ENCODE data around the gene UNC5B. TPM values are rescaled to one million over a fixed set of nuclear protein-coding genes. Genes with fewer than 3 reads are reported as not detected.

Gene UNC5B
- total RNA-seq, 1 donor from 2014 or later = 231 TPM

DNA sequence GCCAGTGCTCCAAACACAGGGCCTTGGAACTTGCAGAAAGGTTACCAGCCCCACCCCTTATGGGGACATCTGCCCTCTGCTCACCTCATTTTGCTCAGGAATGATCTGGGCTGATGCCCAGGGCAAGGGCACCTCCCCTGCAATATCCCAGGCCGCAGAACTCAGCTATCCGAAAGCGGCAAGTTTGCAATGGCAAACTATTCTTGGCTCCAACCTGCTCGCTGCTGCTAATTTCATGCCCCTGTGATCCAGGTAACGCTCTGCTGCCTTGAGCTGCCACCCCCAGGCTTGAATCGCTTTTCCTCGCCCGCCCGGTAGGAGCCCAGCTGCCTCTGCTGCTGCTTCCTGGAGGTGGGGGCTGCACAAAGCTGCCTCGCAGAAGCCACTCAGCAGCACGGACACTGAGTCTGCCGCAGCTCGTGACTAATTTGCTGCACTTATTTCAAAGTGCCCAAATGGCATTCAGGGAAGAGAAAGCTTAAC lies 124.9 kb downstream of the UNC5B start:
- Mint-ChIP-seq H3K9me3 (ENCODE audit: unreplicated experiment) (no peaks in the 10 kb centered on the region), H3K27me3 (ENCODE audit: unreplicated experiment) (peaks cover 1% of the 10 kb centered on the region), H3K27ac (ENCODE audit: unreplicated experiment) (no peak overlapping the region), H3K4me3 (ENCODE audit: unreplicated experiment) (no peak overlapping the region), H3K4me1 (ENCODE audit: unreplicated experiment) (peaks cover 39% of the 10 kb centered on the region), H3K36me3 (ENCODE audit: low read depth, unreplicated experiment) (peaks cover 4% of the 10 kb centered on the region)
- no peak for DNase-seq (ENCODE audit: low spot score)
- TF ChIP-seq, protein P1, sequence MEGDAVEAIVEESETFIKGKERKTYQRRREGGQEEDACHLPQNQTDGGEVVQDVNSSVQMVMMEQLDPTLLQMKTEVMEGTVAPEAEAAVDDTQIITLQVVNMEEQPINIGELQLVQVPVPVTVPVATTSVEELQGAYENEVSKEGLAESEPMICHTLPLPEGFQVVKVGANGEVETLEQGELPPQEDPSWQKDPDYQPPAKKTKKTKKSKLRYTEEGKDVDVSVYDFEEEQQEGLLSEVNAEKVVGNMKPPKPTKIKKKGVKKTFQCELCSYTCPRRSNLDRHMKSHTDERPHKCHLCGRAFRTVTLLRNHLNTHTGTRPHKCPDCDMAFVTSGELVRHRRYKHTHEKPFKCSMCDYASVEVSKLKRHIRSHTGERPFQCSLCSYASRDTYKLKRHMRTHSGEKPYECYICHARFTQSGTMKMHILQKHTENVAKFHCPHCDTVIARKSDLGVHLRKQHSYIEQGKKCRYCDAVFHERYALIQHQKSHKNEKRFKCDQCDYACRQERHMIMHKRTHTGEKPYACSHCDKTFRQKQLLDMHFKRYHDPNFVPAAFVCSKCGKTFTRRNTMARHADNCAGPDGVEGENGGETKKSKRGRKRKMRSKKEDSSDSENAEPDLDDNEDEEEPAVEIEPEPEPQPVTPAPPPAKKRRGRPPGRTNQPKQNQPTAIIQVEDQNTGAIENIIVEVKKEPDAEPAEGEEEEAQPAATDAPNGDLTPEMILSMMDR (IDR thresholded peaks at IDR 0.05; ENCODE audit: unreplicated experiment) = no peak

DNA sequence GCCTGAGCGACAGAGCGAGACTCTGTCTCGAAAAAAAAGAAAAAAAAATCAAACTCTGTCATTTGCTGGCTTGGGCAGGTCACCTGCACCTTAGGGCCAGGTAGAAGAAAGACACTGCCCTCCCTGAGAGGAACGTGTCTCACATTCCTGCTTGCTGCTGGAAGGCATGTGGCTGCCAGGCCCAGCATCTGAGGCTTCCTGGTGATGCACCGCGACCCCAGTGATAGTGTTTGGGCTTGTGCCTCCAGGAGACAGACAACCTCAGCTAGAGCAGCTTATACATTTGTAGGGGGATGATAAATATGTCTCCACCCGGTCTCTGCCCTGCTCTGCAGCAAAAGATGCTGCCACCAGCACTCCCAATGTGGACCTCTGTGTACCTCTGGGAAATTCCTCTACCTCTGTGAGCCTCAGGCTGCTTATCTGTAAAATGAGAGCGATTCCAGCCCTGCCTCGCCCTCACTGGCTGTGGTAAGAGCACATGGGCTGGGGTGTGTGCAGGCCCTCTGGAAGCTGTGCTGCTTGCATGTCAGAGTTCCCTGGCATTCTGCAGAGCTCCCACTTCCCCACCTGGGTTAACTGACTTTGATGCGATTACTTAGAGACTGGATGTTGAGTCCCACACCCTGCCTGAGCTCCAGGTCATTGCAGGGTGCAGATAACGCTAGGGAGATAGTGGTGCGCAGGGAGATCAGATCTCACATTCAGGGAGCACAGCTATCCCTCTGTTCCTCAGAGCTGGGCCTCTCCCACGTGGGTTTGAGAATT lies 126.5 kb downstream of the UNC5B start:
- no peak for DNase-seq (ENCODE audit: low spot score)
- H3K4me1 Mint-ChIP-seq (ENCODE audit: unreplicated experiment) = peaks cover 39% of the 10 kb centered on the region
- TF ChIP-seq, protein P1 (IDR thresholded peaks at IDR 0.05; ENCODE audit: unreplicated experiment) = no peak
- no peaks in the 10 kb centered on the region for H3K9me3 Mint-ChIP-seq (ENCODE audit: unreplicated experiment)
- H3K27ac Mint-ChIP-seq (ENCODE audit: unreplicated experiment) = no peak overlapping the region
- H3K36me3 Mint-ChIP-seq (ENCODE audit: low read depth, unreplicated experiment) = peaks cover 4% of the 10 kb centered on the region
- peaks cover 1% of the 10 kb centered on the region for H3K27me3 Mint-ChIP-seq (ENCODE audit: unreplicated experiment)
- no peak overlapping the region for H3K4me3 Mint-ChIP-seq (ENCODE audit: unreplicated experiment)

- peaks cover 39% of the 10 kb centered on the region for H3K4me1 Mint-ChIP-seq (ENCODE audit: unreplicated experiment)
- no peaks in the 10 kb centered on the region for H3K9me3 Mint-ChIP-seq (ENCODE audit: unreplicated experiment)
- H3K36me3 Mint-ChIP-seq (ENCODE audit: low read depth, unreplicated experiment) = peaks cover 1% of the 10 kb centered on the region
- DNase-seq (ENCODE audit: low spot score) = no peak
- no peak overlapping the region for H3K4me3 Mint-ChIP-seq (ENCODE audit: unreplicated experiment)
- TF ChIP-seq, protein P1 (IDR thresholded peaks at IDR 0.05; ENCODE audit: unreplicated experiment) = no peak
- H3K27ac Mint-ChIP-seq (ENCODE audit: unreplicated experiment) = peak overlapping the region; percentile 57
- H3K27me3 Mint-ChIP-seq (ENCODE audit: unreplicated experiment) = peaks cover 3% of the 10 kb centered on the region
Measured at GRCh38 chr10:71339796-71340589, 127.6 kb downstream of the UNC5B start.

DNA sequence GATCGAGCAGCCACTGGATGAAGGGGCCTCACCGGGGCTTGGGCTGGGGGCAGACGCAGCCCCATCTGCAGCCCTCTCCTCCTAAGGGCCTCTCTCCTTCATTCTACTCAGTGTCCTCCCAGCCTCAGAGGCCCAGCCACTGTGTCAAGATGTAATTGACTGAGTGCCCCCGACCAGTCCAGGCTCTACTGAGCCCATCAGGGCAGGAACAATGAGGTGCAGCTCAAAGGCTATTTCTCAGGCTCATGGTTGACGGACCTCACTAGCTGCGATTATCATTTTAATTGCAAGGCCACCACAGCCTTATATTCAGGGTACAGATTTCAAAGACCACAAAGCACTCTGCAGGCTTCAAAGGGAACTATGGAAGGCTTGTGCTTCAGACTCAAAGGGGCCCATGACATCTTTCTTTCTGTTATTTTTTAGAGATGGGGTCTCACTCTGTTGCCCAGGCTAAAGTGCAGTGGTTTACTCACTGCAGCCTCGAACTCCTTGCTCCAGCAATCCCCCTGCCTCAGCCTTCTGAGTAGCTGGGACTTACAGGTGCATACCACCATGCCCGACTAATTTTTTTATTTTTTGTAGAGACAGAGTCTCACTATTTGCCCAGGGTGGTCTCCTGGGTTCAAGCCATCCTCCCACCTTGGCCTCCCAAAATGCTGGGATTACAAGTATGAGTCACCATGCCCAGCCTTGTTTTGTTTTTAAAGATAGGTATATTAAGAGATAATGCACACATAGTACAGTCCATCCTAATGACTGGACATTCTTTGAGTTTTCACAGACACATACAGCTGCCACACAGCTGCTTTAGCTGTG lies 130.4 kb downstream of the UNC5B start:
- H3K36me3 Mint-ChIP-seq (ENCODE audit: low read depth, unreplicated experiment) = no peaks in the 10 kb centered on the region
- no peak overlapping the region for H3K4me3 Mint-ChIP-seq (ENCODE audit: unreplicated experiment)
- H3K27me3 Mint-ChIP-seq (ENCODE audit: unreplicated experiment) = peaks cover 1% of the 10 kb centered on the region
- no peaks in the 10 kb centered on the region for H3K9me3 Mint-ChIP-seq (ENCODE audit: unreplicated experiment)
- DNase-seq (ENCODE audit: low spot score) = no peak
- H3K27ac Mint-ChIP-seq (ENCODE audit: unreplicated experiment) = no peak overlapping the region
- peaks cover 21% of the 10 kb centered on the region for H3K4me1 Mint-ChIP-seq (ENCODE audit: unreplicated experiment)
- TF ChIP-seq, protein P1 (IDR thresholded peaks at IDR 0.05; ENCODE audit: unreplicated experiment) = no peak
